Nephron progenitor cell (in vitro differentiated cells): Measurements from ENCODE around the gene SMIM7.
"Not testable (repeated sequence)": the region's sequence is repeated elsewhere in the genome, so short reads cannot be mapped to it uniquely, and the experiment has no call there.

Experiments used
- DNase-seq: peaks from one replicate; pipeline ENCODE4 v3.0.0; 2021
- H3K27ac Mint-ChIP-seq: 2 replicates; pipeline ENCODE4 v1.8.0; 2021; ENCODE audit warnings: mild to moderate bottlenecking, moderate library complexity, mixed read lengths
- H3K27me3 Mint-ChIP-seq: 2 replicates; pipeline ENCODE4 v1.8.0; 2021; ENCODE audit warnings: mild to moderate bottlenecking, low read depth, mixed read lengths; ENCODE audit not compliant: poor library complexity
- H3K36me3 Mint-ChIP-seq: 2 replicates; pipeline ENCODE4 v1.8.0; 2021; ENCODE audit warnings: low read depth, mixed read lengths
- H3K4me1 Mint-ChIP-seq: 2 replicates; pipeline ENCODE4 v1.8.0; 2021; ENCODE audit warnings: mixed read lengths
- H3K4me3 Mint-ChIP-seq: 2 replicates; pipeline ENCODE4 v1.8.0; 2021; ENCODE audit warnings: mild to moderate bottlenecking, moderate library complexity, mixed read lengths
- H3K9me3 Mint-ChIP-seq: 2 replicates; pipeline ENCODE4 v1.8.0; 2021; ENCODE audit warnings: mild to moderate bottlenecking, moderate library complexity, mixed read lengths
- CTCF ChIP-seq: fragments of 200-600 bp; sonication (generic); IDR thresholded peaks from 2 replicates; pipeline ENCODE4 v1.5.0; 2021; ENCODE audit warnings: antibody characterized with exemption

The SMIM7 gene

GRCh38 chr19:16673231-16673630 lies 13.3 kb upstream of the SMIM7 start:
- H3K9me3 Mint-ChIP-seq: no peaks in the 10 kb centered on the region
- no peak overlapping the region for H3K27ac Mint-ChIP-seq
- no peak for TF ChIP-seq CTCF
- no peak for DNase-seq
- H3K4me3 Mint-ChIP-seq: no peak overlapping the region
- H3K27me3 Mint-ChIP-seq: peaks cover 3% of the 10 kb centered on the region
- no peaks in the 10 kb centered on the region for H3K4me1 Mint-ChIP-seq
- H3K36me3 Mint-ChIP-seq: no peaks in the 10 kb centered on the region

GRCh38 chr19:16671652-16672274 lies 11.8 kb upstream of the SMIM7 start:
- H3K4me3 Mint-ChIP-seq: no peak overlapping the region
- H3K27me3 Mint-ChIP-seq: peaks cover 3% of the 10 kb centered on the region
- no peak overlapping the region for H3K27ac Mint-ChIP-seq
- no peaks in the 10 kb centered on the region for H3K9me3 Mint-ChIP-seq
- no peaks in the 10 kb centered on the region for H3K4me1 Mint-ChIP-seq
- no peak for DNase-seq
- no peak for TF ChIP-seq CTCF
- no peaks in the 10 kb centered on the region for H3K36me3 Mint-ChIP-seq

GRCh38 chr19:16670291-16670690 lies 10.3 kb upstream of the SMIM7 start:
- TF ChIP-seq CTCF: no peak
- no peak overlapping the region for H3K27ac Mint-ChIP-seq
- no peaks in the 10 kb centered on the region for H3K4me1 Mint-ChIP-seq
- no peak overlapping the region for H3K4me3 Mint-ChIP-seq
- H3K36me3 Mint-ChIP-seq: no peaks in the 10 kb centered on the region
- no peaks in the 10 kb centered on the region for H3K9me3 Mint-ChIP-seq
- no peaks in the 10 kb centered on the region for H3K27me3 Mint-ChIP-seq
- DNase-seq: no peak

- not testable (repeated sequence) for DNase-seq, H3K9me3 Mint-ChIP-seq, H3K27ac Mint-ChIP-seq, H3K4me1 Mint-ChIP-seq, H3K4me3 Mint-ChIP-seq, H3K27me3 Mint-ChIP-seq, H3K36me3 Mint-ChIP-seq
These were observed 8.8 kb upstream of the SMIM7 start for GRCh38 chr19:16668702-16669101.

- no peaks in the 10 kb centered on the region for H3K9me3 Mint-ChIP-seq
These were observed 8.2 kb upstream of the SMIM7 start for GRCh38 chr19:16668176-16668575.

GRCh38 chr19:16661480-16662034 lies 1.6 kb upstream of the SMIM7 start:
- H3K27ac Mint-ChIP-seq: no peak overlapping the region
- DNase-seq: peak; percentile 41
- H3K9me3 Mint-ChIP-seq: no peaks in the 10 kb centered on the region
- H3K4me1 Mint-ChIP-seq: peaks cover 37% of the 10 kb centered on the region
- H3K4me3 Mint-ChIP-seq: peak overlapping the region; percentile 78
- peaks cover 16% of the 10 kb centered on the region for H3K36me3 Mint-ChIP-seq
- TF ChIP-seq CTCF: no peak
- H3K27me3 Mint-ChIP-seq: peaks cover 39% of the 10 kb centered on the region

More at GRCh38 chr19:16668176-16668575, 8.2 kb upstream of the SMIM7 start:
- Mint-ChIP-seq H3K27ac (no peak overlapping the region), H3K4me3 (no peak overlapping the region), H3K36me3 (no peaks in the 10 kb centered on the region), H3K4me1 (peaks cover 6% of the 10 kb centered on the region), H3K27me3 (peaks cover 13% of the 10 kb centered on the region)
- TF ChIP-seq CTCF: no peak
- DNase-seq: no peak
